Hematopoietic multipotent progenitor cell (in vitro differentiated cells): ENCODE measurements around the gene UBE2F. TPM values are rescaled to one million over a fixed set of nuclear protein-coding genes. Genes with fewer than 3 reads are reported as not detected.
A peak's percentile ranks its signal among the peaks of the same experiment; 100 is the strongest.

Experiments
- DNase-seq, 3 donors: peaks; one replicate each; pipeline ENCODE4 v3.0.0-alpha.2; 2011 to 2015; ENCODE audit warnings: low read depth in 2 of 3, low spot score in 2 of 3
- small RNA-seq: library from RNA; depleted of rRNA; stranded (forward); fragments of <200 nt; gene quantifications from one replicate; pipeline ENCODE3, GENCODE V24; 2012
- total RNA-seq: library from RNA; depleted of rRNA; stranded (reverse); fragments of >200 nt; gene quantifications from one replicate; pipeline ENCODE4 v1.2.3, GENCODE V29; 2012

Gene UBE2F
- total RNA-seq, 1 donor, result 28.5 TPM

DNA sequence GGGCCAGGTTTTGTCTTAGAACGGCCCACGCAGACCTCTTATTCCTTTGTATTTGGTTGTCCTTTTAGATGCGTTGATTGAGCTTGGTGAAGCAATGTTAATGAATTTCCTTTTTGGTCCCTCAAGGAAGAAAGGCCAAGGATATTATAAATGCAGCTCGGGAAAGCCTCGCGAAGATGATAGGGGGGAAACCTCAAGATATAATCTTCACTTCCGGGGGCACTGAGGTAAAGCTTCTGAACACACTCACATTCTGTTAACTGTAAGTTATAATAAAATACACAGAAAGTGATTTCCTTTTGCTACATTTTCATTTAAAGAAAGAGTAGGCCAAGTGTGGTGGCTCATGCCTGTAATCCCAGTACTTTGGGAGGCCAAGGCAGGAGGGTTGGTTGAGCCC is 101.1 kb downstream of the UBE2F start:
- DNase-seq, result no peak

DNA sequence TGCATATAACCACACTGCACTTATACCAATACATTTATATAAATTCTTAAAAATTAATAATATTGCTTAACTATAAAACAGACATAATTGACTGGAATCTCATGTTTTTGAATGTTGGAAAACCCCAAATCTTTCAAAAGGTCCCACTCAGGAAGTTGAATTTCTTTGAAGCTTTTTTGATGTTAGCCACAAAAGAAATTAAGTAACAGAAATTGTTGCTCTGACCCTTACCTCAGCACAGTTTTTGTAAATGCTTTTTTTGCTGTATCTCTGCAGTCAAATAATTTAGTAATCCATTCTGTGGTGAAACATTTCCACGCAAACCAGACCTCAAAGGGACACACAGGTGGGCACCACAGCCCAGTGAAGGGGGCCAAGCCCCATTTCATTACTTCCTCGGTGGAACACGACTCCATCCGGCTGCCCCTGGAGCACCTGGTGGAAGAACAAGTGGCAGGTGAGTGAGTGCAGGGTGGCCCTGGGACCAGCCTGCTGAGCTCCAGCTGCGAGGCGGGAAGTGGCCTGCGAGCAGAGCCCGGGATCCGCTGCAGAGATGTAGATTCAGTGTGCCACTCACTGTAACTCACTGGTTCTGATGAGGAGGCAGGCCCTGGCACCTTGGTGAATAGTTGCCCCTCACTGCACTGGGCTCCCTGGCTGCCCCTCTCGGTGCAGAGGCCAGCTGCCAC is 102.4 kb downstream of the UBE2F start:
- peak in 1 of 3 donors; percentile 11 for DNase-seq

DNA sequence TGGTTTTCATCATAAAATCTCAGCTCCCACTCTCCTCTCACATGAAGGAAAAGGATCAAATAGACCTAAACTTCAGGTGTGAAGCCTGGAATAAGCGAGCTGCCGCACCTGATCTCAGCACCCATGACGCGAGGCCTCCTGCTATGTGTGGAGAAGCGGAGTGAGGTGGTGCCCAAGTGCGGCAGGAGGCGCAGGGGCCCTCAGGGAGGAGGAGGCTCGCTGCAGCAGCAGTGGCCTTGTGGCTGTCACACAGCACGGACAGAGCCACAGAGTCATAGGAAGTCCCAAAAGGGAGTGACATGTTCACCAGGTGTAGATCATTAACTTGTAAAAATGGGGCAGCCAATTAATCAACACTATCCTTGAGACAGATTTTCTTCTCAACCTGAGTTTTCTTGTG is 103.1 kb downstream of the UBE2F start:
- no peak for DNase-seq

DNA sequence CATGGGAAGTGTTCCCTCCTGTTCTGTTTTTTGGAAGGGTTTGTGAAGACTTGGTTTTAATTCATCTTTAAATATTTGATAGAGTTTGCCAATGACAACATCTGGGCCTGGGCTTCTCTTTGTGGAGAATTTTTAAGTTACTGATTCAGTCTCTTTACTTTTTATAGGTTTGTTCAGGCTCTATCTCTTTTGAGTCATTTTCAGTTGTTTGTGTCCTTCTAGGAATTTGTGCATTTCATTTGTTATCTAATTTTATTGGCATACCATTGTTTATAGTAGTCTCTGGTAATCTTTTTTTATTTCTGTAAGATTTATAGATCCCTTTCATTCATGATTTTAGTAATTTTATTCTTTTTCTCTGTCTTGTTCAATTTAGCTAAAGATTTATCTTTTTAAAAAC is 108.6 kb downstream of the UBE2F start:
- no peak for DNase-seq

DNA sequence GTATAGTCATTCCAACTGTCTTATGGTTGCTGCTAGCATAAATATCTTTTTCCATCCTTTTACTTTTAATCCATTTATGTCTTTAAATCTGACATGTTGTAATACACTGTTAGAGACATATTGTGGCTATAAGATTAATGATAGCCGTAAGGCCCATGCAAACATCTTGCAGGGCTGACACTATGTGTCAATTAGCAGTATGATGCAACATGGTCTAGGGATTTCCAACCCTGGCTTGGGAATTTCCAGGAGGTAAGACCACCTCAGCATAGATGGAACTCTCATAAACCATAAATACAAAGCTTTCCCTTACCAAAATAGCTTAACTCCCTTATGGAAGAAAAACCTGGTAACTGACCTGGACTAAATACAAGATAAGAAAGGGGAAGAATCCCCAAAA is 110.5 kb downstream of the UBE2F start:
- DNase-seq, result no peak

DNA sequence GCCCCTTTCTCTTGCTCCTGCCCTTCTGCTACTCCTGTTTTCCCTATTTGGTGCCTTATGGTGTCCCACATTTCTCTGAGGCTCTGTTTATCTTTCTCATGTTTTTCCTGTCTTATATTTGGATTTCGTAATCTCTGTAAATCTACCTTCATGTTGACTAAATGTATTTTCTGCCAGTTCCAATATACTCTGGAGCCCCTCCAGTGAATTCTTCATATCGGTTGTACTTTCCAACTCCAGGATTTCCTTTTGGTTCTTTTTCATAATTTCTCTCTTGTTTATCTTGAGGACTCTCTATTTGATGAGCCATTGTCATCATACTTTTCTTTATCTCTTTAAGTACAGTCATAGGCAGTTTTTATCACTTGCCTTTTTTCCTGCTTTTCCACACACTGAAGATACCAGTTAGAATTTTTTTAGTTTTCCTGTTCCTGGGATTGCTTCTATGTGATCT is 113.1 kb downstream of the UBE2F start:
- DNase-seq, result no peak

DNA sequence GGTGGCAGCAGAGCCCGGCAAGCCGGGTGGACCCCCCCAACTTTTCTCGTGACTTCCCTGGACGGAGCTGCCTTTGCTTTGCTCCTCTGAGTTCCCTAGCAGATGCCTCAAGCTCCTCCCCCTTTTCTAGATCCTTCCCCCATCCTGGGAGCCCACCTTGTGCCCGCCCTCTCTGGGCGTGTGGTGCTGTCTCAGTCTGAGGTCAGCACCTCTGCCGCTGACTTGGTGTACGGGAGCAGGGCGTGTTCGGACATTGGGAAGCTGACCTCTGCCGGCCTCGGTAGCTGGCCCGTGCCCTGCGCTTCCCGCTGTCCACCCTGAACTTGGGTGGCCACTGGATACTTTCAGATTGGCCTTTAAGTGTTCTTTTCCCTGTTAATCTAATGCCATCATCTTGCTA is 113.7 kb downstream of the UBE2F start:
- DNase-seq, result no peak

DNA sequence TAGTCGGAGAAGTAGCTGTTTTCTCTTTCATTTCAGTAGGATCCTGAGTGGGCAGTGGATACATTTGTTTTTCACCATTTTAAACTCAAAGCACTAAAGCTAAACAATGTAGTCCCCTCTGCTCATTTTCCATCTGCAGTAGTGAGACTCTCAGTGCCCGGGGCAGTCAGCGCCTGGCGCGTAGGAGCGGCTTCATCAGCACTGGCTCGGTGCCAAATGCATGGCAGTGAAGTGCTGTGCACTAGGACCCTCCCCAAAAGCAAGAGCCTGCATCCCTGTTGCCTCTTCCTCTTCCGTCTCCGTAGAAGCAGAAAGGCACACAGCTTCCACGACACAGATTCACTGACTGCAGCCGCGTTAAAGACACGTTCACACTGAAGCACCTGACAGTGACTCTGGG is 114.3 kb downstream of the UBE2F start:
- no peak for DNase-seq

DNA sequence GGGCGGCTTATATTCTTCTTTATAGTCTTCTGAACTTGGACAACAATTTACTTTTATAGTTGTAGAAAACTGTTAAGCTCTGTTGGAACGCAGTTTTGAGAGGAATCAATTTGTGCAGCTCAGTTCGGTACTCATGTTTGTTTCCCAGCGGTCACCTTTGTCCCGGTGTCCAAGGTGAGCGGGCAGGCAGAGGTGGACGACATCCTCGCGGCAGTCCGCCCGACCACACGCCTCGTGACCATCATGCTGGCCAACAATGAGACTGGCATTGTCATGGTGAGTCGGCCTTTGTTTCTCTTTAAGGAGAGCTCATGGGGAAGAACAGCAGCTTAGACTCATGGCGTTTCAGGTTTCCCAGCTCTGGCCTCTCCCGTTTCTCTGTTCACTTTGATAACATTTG is 114.7 kb downstream of the UBE2F start:
- DNase-seq, result no peak

DNA sequence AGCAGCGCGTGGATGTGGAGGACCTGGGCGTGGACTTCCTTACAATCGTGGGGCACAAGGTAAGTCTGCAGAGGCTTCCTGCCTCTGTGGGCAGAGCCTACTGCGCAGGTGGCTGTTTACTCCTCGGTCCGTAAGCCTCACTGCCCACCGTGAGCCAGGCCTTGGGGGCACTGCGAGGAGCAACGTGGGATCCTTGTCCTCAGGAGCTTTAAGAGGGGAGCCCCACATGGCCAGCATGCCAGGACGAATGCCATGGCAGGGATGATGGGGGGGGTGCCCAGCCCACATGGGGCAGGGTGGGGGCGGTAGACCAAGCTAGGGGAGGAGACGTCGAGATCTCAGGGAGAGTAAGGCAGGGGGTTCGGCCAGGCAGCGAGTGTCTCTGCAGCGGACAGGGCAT is 115.3 kb downstream of the UBE2F start:
- DNase-seq, result no peak

DNA sequence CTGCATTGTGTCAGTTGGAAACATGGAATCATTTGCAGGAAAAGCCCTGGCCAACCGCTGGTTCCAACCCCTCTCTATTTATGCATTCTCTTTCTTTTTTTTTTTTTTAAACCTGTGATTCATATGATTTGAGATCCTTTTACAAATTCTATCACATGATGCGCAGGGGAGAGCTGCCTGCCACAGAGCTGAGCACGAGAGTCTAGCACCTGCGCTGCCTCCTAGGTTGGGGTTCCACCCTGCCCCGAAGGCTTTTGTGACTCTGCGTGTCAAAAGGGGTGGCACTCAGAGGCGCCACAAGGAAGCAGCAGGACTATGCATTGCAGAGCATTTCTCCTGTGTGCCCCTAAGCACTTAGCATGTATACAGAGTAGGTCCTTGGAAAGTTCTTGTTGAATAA is 116.0 kb downstream of the UBE2F start:
- no peak for DNase-seq

DNA sequence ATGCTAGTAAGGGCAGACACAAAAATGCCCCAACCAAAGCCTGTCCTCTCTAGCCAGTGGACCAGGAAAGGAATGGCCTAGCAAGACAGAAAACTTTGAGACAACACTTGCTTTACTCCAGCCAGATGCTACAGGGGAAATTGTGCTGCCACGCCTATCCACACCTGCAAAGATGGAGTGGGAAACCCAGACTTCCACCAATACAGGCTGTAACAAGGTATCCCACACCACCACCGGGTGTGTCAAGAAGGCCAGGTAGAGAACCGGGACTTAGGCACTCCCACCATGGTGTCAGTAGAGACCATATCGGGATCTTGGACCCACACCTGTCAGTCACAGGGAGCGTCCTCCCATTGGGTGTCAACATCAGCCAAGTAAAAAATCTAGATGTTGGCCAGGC is 117.1 kb downstream of the UBE2F start:
- no peak for DNase-seq

DNA sequence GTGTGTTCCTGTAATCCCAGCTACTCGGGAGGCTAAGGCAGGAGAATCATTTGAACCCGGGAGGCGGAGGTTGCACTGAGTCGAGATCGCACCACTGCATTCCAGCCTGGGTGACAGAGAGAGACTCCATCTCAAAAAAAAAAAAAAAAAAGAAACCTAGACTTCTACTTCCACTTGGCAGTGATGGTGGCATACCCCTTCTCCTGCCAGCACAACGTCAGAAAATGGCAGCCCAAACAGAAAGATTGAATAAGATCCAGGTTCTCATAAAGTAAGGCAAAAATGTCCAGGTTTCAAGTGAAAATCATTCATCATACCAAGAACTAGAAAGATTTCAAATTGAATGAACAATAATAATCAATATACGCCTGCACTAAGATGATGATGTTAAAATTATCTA is 117.9 kb downstream of the UBE2F start:
- no peak for DNase-seq

DNA sequence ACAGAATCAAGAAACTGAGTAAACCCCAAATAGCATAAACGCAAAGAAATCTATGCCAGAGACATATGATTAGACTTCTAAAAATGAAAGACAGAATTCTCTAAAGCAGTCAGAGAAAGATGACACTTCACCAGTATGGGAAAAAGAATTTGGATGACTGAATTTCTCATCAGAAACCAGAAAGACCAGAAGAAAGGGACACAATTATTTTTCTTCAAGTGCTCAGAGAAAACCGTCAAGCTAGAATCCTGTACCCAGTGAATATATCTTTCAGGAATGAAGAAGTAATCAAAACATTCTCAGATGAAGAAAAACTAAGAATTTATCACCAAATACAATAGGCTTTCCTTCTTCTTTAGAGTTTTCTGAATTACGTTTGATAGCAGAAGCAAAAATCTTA is 119.1 kb downstream of the UBE2F start:
- DNase-seq, result no peak

DNA sequence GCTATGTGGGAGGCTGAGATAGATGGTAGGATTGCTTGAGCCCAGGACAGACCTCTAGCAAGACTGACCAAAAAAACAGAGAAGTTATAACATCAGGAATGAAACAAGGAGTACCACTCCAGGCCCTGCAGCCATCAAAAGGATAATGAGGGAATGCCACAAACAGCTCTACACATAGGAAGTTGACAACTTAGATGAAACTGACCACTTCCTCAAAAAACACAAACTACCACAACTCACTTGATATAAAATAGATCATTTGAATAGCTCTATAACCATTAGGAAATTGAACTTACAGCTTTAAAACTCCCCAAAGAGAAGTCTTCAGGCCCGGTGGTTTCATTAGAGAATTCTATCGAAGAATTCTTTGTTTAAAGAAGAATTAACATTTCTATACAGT is 120.4 kb downstream of the UBE2F start:
- no peak for DNase-seq

DNA sequence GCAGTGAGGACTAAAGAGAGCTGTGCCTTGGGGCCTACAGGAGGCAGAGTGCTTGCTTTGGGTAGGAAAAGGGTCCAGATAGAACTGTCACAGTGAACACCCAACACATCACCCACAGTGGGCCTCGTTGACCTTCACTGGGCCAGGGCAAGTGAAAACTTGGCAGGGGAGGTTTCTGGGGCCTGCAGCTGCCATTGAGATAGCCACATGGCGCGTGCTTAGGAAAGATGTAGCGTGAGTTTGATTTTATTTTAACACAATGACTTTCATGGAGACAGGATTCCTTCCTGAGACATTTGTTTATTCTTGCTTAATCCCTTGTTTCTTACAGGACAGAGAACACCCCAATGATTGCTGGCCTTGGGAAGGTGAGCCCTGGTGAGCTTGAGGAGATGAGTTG is 124.1 kb downstream of the UBE2F start:
- DNase-seq, result no peak

DNA sequence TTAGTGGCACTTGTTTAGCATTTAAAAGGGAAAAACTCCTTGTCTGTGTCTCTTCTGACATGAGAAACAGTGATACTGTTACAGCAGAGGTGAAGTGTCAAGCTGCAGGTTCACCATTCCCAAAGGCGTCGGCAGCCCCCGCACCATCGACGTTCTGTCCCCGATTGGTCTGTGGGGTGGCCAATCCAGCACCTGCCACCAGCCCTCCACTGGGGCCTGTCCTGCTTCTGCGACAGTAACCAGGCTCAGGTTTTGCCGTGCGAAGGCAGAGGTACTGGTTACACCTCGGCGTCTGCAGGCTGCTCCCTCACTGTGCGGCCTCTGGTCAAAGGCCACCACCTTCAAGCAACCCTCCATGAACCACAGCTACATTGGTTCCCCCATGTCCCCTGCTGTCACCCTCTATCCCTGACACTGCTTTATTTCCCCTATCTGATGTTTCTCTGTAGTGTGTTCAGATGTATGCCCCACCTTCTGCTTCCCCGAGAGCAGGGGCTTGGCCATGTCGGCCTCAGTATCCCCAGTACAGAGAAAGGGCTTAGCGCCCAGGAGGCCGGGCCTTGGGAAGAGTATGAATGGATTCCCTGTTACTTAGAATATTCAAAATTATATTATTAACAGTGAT is 124.7 kb downstream of the UBE2F start:
- DNase-seq, result no peak

Small RNA genes lying within 50 kb of the gene (small RNA-seq; reads per million reads assigned to genes)
- not detected for gene RNU6-1333P

Other genes starting within 250 kb of the UBE2F start
- 0.27 TPM for gene RBM44, start 168.2 kb upstream of the UBE2F start, total RNA-seq
- 1.6 TPM for gene RAMP1, start 107.4 kb upstream of the UBE2F start, total RNA-seq
- 13.2 TPM for gene SCLY, start 94.0 kb downstream of the UBE2F start, total RNA-seq
- gene ESPNL, start 133.3 kb downstream of the UBE2F start, total RNA-seq, result 1.1 TPM
- not detected for gene KLHL30, start 171.7 kb downstream of the UBE2F start, total RNA-seq
- 0.27 TPM for gene ERFE, start 192.0 kb downstream of the UBE2F start, total RNA-seq
- 19.4 TPM for gene ILKAP, start 236.7 kb downstream of the UBE2F start, total RNA-seq